ENCODE measurements around the gene ABLIM1. TPM values are rescaled to one million over a fixed set of nuclear protein-coding genes. Genes with fewer than 3 reads are reported as not detected.

Gene ABLIM1
- total and polyA plus RNA-seq, 2 of the 4 experiments (the other 2 are of a cell fraction), result 7.7 to 9.9 TPM

DNA sequence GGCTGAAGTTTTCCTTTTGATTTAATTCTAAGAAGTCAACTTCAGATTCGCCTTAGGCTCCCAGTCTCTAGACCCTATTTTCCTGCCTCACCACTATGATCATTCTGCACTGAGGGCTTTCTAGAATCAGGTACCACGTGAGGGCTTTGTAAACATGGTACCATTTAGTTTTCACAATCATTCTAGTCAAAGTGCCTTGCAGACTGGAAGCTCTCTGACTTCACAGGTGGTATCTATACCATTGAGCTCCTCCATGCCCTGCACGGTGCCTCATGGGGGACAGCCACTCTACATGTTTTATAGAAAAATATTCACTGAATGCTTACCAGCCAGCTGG, 106.5 kb downstream of the ABLIM1 start:
- Histone ChIP-seq H3K4ac (ENCODE audit: low read depth, low read length) (no peak overlapping the region), H2AK9ac (replicated peaks; ENCODE audit: low read depth, low read length, poor library complexity) (no peak overlapping the region), H3K79me1 (ENCODE audit: low read depth in 1 of 2, low read length in 2 of 2) (no peaks in the 10 kb centered on the region), H4K8ac (ENCODE audit: low read depth in 2 of 2, low read length in 2 of 2) (no peak overlapping the region), H3K4me2 (ENCODE audit: low read depth, low read length) (no peak overlapping the region; the same call in 1 of the 2 replicates), H3K56ac (ENCODE audit: extremely low read depth, insufficient read depth, low read length) (no peak overlapping the region), H3K18ac (ENCODE audit: low read depth, low read length) (no peak overlapping the region), H3K27me3 (ENCODE audit: control insufficient read depth, insufficient read depth, low read length) (peaks cover 7% of the 10 kb centered on the region), H2AFZ (replicated peaks; ENCODE audit: low read length, poor library complexity) (no peak overlapping the region), H3K23ac (ENCODE audit: low read depth, low read length) (no peak overlapping the region), H2BK5ac (ENCODE audit: low read depth, low read length, poor library complexity, severe bottlenecking) (no peak overlapping the region), H4K91ac (ENCODE audit: insufficient read depth, low read depth, low read length) (no peak overlapping the region), H2BK15ac (ENCODE audit: low read depth, low read length) (no peak overlapping the region), H2BK120ac (ENCODE audit: low read depth, low read length) (no peak overlapping the region), H3K27ac (ENCODE audit: insufficient read depth, low read length) (no peak overlapping the region), H3K36me3 (ENCODE audit: control insufficient read depth, insufficient read depth, low read length) (no peaks in the 10 kb centered on the region), H3K9ac (ENCODE audit: low read depth, low read length) (no peak overlapping the region), H2BK20ac (ENCODE audit: low read depth, low read length) (no peak overlapping the region), H3K9me1 (ENCODE audit: insufficient read depth, low read length) (peaks cover 4% of the 10 kb centered on the region; the same call in 1 of the 2 replicates), H2AK5ac (ENCODE audit: low read depth, low read length) (no peak overlapping the region), H3K4me3 (ENCODE audit: insufficient read depth, low read depth, low read length) (no peak overlapping the region), H4K5ac (ENCODE audit: low read depth, low read length) (no peak overlapping the region), H3K14ac (replicated peaks; ENCODE audit: low read depth, low read length) (no peak overlapping the region), H3K9me3 (ENCODE audit: control insufficient read depth, insufficient read depth, low read length) (no peaks in the 10 kb centered on the region), H4K20me1 (ENCODE audit: insufficient read depth, low read length) (peaks cover 4% of the 10 kb centered on the region; the same call in 1 of the 2 replicates), H3K4me1 (ENCODE audit: control insufficient read depth, insufficient read depth, low read length) (no peaks in the 10 kb centered on the region)
- TF ChIP-seq, protein P1, sequence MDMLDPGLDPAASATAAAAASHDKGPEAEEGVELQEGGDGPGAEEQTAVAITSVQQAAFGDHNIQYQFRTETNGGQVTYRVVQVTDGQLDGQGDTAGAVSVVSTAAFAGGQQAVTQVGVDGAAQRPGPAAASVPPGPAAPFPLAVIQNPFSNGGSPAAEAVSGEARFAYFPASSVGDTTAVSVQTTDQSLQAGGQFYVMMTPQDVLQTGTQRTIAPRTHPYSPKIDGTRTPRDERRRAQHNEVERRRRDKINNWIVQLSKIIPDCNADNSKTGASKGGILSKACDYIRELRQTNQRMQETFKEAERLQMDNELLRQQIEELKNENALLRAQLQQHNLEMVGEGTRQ (IDR thresholded peaks at IDR 0.05; ENCODE audit: low read depth, low read length), result no peak
- TF ChIP-seq MXI1 (IDR thresholded peaks at IDR 0.05; ENCODE audit: borderline replicate concordance, low read depth, low read length) (no peak), RCOR1 (IDR thresholded peaks at IDR 0.05; ENCODE audit: insufficient replicate concordance, low read length) (no peak), MAFK (IDR thresholded peaks at IDR 0.05; ENCODE audit: low read depth, low read length) (no peak)
- TF ChIP-seq, protein P2, sequence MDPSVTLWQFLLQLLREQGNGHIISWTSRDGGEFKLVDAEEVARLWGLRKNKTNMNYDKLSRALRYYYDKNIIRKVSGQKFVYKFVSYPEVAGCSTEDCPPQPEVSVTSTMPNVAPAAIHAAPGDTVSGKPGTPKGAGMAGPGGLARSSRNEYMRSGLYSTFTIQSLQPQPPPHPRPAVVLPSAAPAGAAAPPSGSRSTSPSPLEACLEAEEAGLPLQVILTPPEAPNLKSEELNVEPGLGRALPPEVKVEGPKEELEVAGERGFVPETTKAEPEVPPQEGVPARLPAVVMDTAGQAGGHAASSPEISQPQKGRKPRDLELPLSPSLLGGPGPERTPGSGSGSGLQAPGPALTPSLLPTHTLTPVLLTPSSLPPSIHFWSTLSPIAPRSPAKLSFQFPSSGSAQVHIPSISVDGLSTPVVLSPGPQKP (IDR thresholded peaks at IDR 0.05; ENCODE audit: borderline replicate concordance, low read depth, low read length), result no peak
- TF ChIP-seq, protein P3, sequence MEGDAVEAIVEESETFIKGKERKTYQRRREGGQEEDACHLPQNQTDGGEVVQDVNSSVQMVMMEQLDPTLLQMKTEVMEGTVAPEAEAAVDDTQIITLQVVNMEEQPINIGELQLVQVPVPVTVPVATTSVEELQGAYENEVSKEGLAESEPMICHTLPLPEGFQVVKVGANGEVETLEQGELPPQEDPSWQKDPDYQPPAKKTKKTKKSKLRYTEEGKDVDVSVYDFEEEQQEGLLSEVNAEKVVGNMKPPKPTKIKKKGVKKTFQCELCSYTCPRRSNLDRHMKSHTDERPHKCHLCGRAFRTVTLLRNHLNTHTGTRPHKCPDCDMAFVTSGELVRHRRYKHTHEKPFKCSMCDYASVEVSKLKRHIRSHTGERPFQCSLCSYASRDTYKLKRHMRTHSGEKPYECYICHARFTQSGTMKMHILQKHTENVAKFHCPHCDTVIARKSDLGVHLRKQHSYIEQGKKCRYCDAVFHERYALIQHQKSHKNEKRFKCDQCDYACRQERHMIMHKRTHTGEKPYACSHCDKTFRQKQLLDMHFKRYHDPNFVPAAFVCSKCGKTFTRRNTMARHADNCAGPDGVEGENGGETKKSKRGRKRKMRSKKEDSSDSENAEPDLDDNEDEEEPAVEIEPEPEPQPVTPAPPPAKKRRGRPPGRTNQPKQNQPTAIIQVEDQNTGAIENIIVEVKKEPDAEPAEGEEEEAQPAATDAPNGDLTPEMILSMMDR (conservative IDR thresholded peaks at IDR 0.05; ENCODE audit: low read depth, low read length), result no peak
- ATAC-seq (ENCODE audit: low read depth) (no peak), DNase-seq (no peak)
- dilution Hi-C loops (cut with HindIII; ENCODE audit: low sequenced_read_pairs, unreplicated experiment), result no loop called here
- ChIA-PET POLR2A (ENCODE audit: unreplicated experiment) (no interaction called here), CTCF (interaction anchor here (0.9 to 1.7 kb wide), 6 partner anchors 140 to 318 kb away, joined by 3 to 7 read pairs (median 4); no protein-coding TSS in a partner anchor)
- 0% methylated on average over 1 of the region's 3 CpGs; no CpG with 5 or more reads in 1 of the 2 experiments for WGBS, 2 experiments (ENCODE audit: extremely low coverage in 2 of 2, insufficient read length in 1 of 2)
- BruUV-seq (replicated peaks), result no TSS peak
- intact Hi-C loops (cut with micrococcal nuclease), result loop anchor here (1.0 to 5.0 kb wide), 5 partner anchors 81 to 577 kb away; no protein-coding TSS in a partner anchor
- in situ Hi-C loops (cut with MboI; ENCODE audit: low sequenced_read_pairs), result loop anchor here (5.0 kb wide), 1 partner anchor 146 kb away; no protein-coding TSS in a partner anchor

Data from IMR-90 (cell line).